ENCODE measurements around the gene ADRA2B.
"Not testable (repeated sequence)": the region's sequence is repeated elsewhere in the genome, so short reads cannot be mapped to it uniquely, and the experiment has no call there.

The ADRA2B gene

GRCh38 chr2:96088340-96089335 lies 27.7 kb downstream of the ADRA2B start:
- DNase-seq (ENCODE audit: low spot score), result peak; percentile 42

- no peak for DNase-seq (ENCODE audit: low spot score)
Measured at GRCh38 chr2:96087130-96087529, 29.2 kb downstream of the ADRA2B start.

- DNase-seq (ENCODE audit: low spot score), result no peak
Measured at GRCh38 chr2:96085541-96086355, 30.6 kb downstream of the ADRA2B start.

GRCh38 chr2:96084858-96085518 lies 31.4 kb downstream of the ADRA2B start:
- DNase-seq (ENCODE audit: low spot score), result not testable (repeated sequence)

GRCh38 chr2:96083989-96084857 lies 32.1 kb downstream of the ADRA2B start:
- no peak for DNase-seq (ENCODE audit: low spot score)

- no peak for DNase-seq (ENCODE audit: low spot score)
Measured at GRCh38 chr2:96083064-96083939, 33.1 kb downstream of the ADRA2B start.

- no peak for DNase-seq (ENCODE audit: low spot score)
Measured at GRCh38 chr2:96082211-96083063, 33.9 kb downstream of the ADRA2B start.

GRCh38 chr2:96081042-96081441 lies 35.3 kb downstream of the ADRA2B start:
- no peak for DNase-seq (ENCODE audit: low spot score)

- no peak for DNase-seq (ENCODE audit: low spot score)
Measured at GRCh38 chr2:96075199-96075771, 41.1 kb downstream of the ADRA2B start.

- DNase-seq (ENCODE audit: low spot score), result no peak
Measured at GRCh38 chr2:96074156-96074555, 42.2 kb downstream of the ADRA2B start.

GRCh38 chr2:96073170-96073775 lies 43.1 kb downstream of the ADRA2B start:
- DNase-seq (ENCODE audit: low spot score), result no peak

GRCh38 chr2:96072746-96073145 lies 43.6 kb downstream of the ADRA2B start:
- no peak for DNase-seq (ENCODE audit: low spot score)

GRCh38 chr2:96071977-96072491 lies 44.3 kb downstream of the ADRA2B start:
- not testable (repeated sequence) for DNase-seq (ENCODE audit: low spot score)

- peak; percentile 32 for DNase-seq (ENCODE audit: low spot score)
Measured at GRCh38 chr2:96071087-96071976, 45.0 kb downstream of the ADRA2B start.

GRCh38 chr2:96070351-96070750 lies 46.0 kb downstream of the ADRA2B start:
- DNase-seq (ENCODE audit: low spot score), result peak; percentile 28

- DNase-seq (ENCODE audit: low spot score), result peak; percentile 25
Measured at GRCh38 chr2:96069878-96070277, 46.5 kb downstream of the ADRA2B start.

- DNase-seq (ENCODE audit: low spot score), result peak; percentile 25
Measured at GRCh38 chr2:96067902-96068581, 48.3 kb downstream of the ADRA2B start.
